ENCODE results near the gene HAAO.

DNA sequence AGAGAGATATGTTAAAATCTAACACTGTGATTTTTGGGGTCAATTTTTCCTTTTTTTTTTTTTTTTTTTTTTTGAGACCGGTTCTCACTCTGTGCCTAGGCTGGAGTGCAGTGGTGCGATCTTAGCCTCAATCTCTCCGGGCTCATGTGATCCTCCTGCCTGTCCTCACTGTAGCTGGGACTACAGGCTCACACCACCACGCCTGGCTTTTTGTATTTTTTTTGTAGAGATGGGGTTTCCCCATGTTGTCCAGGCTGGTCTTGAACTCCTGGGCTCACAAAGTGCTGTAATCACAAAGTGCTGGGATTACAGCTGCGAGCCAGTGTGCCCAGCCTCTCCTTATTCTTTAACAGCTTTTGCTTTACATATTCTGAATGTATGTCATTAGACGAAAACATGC lies 2.9 kb upstream of the HAAO start:
- TF ChIP-seq POLR2A (IDR thresholded peaks at IDR 0.05; ENCODE audit: low read depth, low read length) (no peak), POLR2AphosphoS5 (IDR thresholded peaks at IDR 0.05; ENCODE audit: low read depth, low read length) (no peak)

Measured in GM12892 (cell line).